IPS-18c (cell line): ENCODE results near the gene PGBD1.

ENCODE experiments used
- H3K4me3 ChIP-seq: 2 replicates; pipeline ENCODE4 v1.7.0; 2013; ENCODE audit warnings: low read depth, mild to moderate bottlenecking, low read length, moderate library complexity; ENCODE audit not compliant: insufficient read depth
- H3K9me3 ChIP-seq: one replicate; pipeline ENCODE4 v1.6.1; 2013; ENCODE audit warnings: mild to moderate bottlenecking, low read length, moderate library complexity; ENCODE audit not compliant: control insufficient read depth, insufficient read depth

The PGBD1 gene

GRCh38 chr6:28322661-28323060 lies 41.3 kb downstream of the PGBD1 start:
- Histone ChIP-seq H3K4me3 (no peak overlapping the region), H3K9me3 (peaks cover 9% of the 10 kb centered on the region)

DNA sequence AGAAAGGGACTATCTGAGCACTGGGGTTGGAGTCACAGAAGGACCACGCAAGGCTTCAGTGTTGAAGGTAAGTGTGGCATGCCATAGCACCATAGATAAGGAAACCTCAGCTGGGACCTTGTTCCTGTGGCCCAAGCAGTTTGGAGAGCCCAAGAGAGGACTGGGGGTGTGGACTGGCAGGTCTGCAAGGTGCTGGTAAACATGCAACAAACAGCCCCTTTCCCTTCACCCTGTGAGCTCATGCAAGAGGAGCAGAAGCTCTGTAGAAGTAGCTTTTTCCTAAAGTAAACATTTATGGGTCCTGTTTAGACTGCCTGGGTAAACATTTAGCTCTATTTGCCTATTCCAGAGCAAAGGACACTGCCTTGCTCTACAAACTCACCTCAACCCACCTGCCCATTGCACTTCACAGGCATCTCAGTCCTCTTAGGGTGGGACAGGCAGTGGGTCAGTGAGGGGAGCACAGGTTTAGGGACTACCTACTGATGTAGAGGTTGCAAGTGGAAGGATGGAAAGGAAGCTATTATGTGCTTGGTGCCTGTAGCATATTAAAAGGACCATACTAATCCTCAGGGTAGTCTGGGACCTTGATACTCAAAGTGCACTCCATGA lies 42.5 kb downstream of the PGBD1 start:
- Histone ChIP-seq H3K9me3 (peaks cover 9% of the 10 kb centered on the region), H3K4me3 (no peak overlapping the region)

- Histone ChIP-seq H3K4me3 (no peak overlapping the region), H3K9me3 (peaks cover 9% of the 10 kb centered on the region)
These were observed 45.1 kb downstream of the PGBD1 start for GRCh38 chr6:28326371-28326948.

- H3K4me3 ChIP-seq, result no peak overlapping the region
- peaks cover 9% of the 10 kb centered on the region for H3K9me3 ChIP-seq
These were observed 48.7 kb downstream of the PGBD1 start for GRCh38 chr6:28330041-28330440.

GRCh38 chr6:28333047-28333446 lies 51.7 kb downstream of the PGBD1 start:
- Histone ChIP-seq H3K4me3 (no peak overlapping the region), H3K9me3 (no peaks in the 10 kb centered on the region)

DNA sequence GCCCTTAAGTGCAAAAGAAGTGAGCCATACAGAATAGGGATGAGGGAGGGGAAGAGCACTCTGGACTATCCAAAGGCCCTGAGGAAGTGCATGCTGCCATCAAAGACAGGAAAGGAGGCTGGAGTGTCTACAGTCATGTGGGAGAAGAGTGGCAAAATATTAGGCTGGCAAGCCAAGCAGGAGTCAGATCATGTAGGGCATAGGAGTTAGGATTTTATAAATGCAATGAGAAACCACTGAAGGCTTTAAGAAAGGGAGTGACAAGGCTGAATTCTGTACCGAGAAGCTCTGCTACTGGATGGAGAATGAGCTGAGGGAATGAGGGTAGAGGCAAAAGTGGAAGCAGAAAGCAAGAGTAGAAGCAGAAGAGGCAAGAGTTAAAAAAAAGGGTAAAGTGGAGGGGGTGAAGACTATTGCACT lies 52.2 kb downstream of the PGBD1 start:
- Histone ChIP-seq H3K9me3 (no peaks in the 10 kb centered on the region), H3K4me3 (no peak overlapping the region)

GRCh38 chr6:28334286-28335039 lies 53.1 kb downstream of the PGBD1 start:
- H3K4me3 ChIP-seq, result peak overlapping the region; percentile 73; the same call in 1 of the 2 replicates
- no peaks in the 10 kb centered on the region for H3K9me3 ChIP-seq

DNA sequence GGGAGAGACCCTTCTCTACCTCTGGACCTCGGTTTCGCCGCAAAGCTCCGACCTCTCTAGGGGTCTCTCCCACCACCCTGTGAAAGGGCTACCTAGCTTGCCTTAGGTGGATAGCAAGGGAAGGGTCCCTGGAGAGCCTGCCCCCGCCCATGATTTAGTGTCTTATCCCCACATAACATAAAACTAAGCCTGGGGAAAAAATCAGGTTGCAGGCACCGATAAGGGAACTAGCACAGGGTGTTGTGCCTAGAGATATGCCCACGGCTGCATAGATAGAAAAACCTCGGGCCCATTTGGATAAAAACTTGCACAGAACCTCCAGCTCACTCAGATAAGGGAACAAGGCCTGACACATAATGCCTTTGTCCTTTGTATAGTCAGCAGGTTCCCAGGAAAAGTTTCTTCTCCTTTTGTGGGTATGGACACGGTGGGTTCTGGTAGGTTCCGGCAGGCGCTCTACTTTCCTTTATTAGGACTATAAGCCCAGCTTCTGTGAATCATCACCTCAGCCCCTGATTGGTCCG lies 53.7 kb downstream of the PGBD1 start:
- peak overlapping the region; percentile 73 for H3K4me3 ChIP-seq

DNA sequence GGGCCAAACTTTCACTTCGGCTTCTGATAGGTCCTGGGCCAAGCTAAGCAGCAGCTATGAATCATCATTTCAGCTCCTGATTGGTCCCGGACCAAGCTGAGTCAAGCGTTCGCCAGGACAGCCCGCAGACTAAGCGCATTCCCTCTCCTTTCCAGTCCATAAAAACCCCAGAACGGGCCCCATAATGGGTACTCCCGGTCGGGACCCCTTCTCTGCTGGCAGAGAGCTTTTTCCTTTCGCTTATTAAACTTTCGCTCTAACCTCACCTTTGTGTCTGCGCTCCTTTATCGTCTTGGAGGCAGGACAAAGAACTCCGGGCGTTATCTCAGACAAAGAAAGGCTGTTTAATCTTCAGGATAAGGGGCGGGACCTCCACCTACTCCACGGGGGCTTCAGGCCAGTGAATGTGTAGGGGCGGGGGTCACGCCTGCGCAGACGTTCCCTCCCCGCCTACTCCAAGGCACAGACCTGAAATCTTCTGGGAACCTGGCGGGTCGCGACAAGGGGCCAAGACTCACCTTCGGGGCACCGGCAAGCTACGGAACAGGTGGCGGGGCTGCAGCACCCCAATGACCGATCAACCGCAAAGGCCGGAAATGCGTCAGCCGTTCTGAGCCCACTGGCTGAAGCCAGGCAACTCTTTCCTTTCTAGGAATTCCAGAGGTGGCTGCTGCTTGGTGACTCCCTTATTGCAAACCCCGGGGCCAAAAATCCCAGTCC lies 54.4 kb downstream of the PGBD1 start, which contains the start of gene ZSCAN31:
ZSCAN31 (minus strand) TSS at position 585 of the 720 bp plus-strand sequence. CDS start 6,465 bp downstream, outside the sequence.
- Histone ChIP-seq H3K9me3 (no peaks in the 10 kb centered on the region), H3K4me3 (peak within 1 kb of the TSS; percentile 73)

More for the DNA sequence above, 53.7 kb downstream of the PGBD1 start:
- no peaks in the 10 kb centered on the region for H3K9me3 ChIP-seq

DNA sequence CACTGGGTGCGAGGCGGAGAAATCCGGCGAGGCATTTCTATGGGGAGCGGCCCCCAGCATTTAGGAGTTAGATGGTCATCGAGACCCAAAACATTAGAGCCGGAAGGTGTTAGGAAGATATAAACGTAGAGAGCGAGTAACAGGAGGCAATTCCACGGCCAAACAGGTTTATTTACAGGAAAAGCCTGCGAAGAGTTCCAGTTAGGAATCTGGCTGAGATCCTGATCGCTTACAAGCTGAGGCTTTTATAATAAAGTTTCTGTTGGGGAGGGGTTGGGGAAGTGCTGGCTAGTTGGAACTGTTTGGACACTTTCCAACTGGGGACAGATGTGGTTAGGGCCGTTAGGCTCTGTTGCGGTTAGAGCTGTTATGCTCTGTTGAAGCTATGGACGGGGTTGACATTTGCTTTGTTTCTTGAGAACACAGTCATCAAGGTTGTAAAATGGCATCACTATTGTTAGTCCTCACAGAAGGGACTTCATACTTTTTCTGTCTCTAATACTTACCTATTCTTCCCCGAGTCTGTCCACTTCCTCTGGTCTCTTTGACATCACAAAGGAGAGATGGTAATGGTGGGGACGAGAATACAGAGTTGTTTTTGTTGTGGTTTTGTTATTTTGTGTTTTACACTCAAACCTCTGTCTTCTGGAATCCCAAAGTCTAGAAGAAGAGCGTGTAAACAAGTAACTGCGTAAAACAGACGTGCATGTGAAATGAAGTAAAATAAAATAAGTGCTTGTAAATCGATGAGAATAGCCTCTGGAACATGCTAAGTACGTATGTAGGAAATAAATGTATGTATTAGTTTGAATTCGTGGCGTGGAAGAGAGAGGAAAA lies 55.1 kb downstream of the PGBD1 start:
- H3K4me3 ChIP-seq, result peak overlapping the region; percentile 73
- H3K9me3 ChIP-seq, result no peaks in the 10 kb centered on the region

- Histone ChIP-seq H3K4me3 (peak overlapping the region; percentile 73; the same call in 1 of the 2 replicates), H3K9me3 (no peaks in the 10 kb centered on the region)
These were observed 55.7 kb downstream of the PGBD1 start for GRCh38 chr6:28337121-28337520.

DNA sequence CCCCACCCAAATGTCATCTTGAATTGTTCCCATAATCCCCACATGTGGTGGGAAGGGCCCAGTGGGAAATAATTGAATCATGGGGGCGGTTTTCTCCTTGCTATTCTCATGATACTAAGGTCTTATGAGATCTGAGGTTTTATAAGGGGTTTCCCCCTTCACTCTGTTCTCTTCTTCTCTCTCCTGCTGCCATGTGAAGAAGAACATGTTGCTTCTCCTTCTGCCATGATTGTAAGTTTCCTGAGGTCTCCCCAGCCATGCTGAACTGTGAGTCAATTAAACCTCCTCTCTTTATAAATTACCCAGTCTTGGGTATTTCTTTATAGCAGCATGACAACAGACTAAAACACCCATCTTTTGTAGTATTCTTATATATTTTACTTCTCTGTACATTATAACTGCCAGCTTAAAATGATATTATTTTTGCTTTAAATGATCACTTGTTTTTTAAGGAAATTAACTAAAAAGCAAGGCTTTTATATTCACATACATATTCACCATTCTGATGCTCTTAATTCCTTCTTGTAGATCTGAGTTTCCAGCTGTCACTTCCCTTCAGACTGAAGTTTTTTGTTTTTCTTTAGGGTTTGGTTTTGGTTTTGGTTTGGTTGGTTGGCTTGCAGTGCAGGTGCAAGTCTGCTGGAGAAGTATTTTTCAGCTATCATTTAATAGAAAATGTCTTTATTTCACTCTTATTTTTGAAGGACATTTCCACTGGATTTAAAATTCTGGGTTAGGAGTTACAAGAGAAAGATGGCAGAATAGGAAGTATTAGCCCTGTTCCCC lies 59.1 kb downstream of the PGBD1 start:
- H3K4me3 ChIP-seq, result no peak overlapping the region
- H3K9me3 ChIP-seq, result no peaks in the 10 kb centered on the region

- no peaks in the 10 kb centered on the region for H3K9me3 ChIP-seq
These were observed 62.7 kb downstream of the PGBD1 start for GRCh38 chr6:28343898-28344677.

DNA sequence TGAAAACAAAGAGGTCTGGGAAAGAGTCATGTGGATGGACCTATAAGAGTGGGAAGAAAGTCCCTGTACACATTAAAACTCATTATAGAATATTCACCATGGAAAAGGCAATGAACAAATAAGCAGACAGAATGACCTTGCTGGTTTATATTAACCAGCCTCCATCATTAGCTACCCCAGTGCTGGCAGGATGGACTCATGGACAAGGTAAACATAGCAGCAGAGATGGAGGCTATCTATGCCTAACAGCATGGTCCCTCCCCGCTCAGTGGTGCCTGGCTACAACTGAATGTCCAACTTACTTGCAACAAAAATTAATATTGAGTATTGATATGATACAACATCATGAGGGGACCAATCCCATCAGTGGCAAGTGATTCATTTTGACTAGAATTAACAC lies 63.8 kb downstream of the PGBD1 start:
- Histone ChIP-seq H3K9me3 (no peaks in the 10 kb centered on the region), H3K4me3 (no peak overlapping the region)

More at GRCh38 chr6:28343898-28344677, 62.7 kb downstream of the PGBD1 start:
- no peak overlapping the region for H3K4me3 ChIP-seq

- Histone ChIP-seq H3K9me3 (no peaks in the 10 kb centered on the region), H3K4me3 (no peak overlapping the region)
These were observed 65.7 kb downstream of the PGBD1 start for GRCh38 chr6:28347119-28347518.
